Adipose tissue (tissue), 3 donors: Measurements from ENCODE around the gene DYRK3. TPM values are rescaled to one million over a fixed set of nuclear protein-coding genes. Genes with fewer than 3 reads are reported as not detected.

Source experiments
- H3K27ac ChIP-seq: one replicate; pipeline ENCODE4 v1.5.1; 2013; ENCODE audit warnings: low read depth, low read length
- WGBS, 3 donors: extraction: QIAGEN DNeasy Blood & Tissue Kit; methylation state at CpG; one replicate each; pipeline ENCODE4 v1.1.7; 2013; 5-methylcytosine and 5-hydroxymethylcytosine counted together
- polyA plus RNA-seq, 3 donors: library from polyadenylated mRNA; stranded (reverse); fragments of 200-250 nt; gene quantifications; one replicate each; pipeline ENCODE4 v1.2.3, GENCODE V29; 2013
- donor health status: healthy with polysubstance abuse.
- donor health status: Bipolar disorder and iron deficiency.
- donor health status: healthy.

The DYRK3 gene
- polyA plus RNA-seq, 3 donors = 2.2 to 12.3 (median 7.6) TPM

DNA sequence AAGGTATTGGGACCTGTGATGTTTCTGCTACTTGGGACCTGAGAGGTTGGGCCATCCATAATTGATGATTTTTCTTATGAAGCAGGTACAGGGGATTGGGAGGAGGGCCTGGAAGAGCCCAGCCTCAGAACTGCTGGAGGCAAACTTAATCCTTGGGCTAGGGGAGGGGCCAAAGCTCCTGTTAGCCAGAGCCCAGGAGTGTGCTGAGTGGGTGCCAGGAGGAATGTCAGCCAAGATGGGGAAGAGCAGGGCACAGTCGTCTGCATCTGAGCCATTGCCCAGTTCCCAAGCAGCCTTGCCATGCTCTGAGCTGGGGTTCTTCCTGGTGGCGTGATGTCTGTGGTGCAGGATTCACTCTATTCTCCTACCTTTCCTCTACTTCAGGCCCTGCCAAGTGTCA is 55.2 kb downstream of the DYRK3 start:
- 42 to 65% (median 53%) methylated on average over 2 of the region's 2 CpGs for WGBS, 3 donors
- H3K27ac ChIP-seq = no peak overlapping the region

DNA sequence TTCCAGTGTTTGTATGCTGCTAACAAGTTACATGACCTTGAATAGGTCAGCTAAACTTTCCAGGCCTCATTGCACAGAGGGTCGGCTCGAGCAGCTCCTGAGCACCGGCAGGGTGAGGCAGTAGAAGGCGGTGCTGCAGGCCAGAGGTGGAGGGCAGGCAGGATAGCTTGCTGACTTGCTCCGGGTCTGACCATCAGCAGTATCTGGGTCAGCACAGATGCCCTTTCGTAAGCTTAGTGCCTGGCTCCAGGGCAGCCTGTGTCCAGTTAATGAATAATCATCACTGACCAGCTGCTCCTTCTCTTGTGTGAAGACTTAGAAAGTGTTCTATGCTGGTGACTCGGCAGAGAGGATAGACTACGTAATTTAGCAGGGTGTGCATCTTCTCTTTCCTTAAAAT is 56.3 kb downstream of the DYRK3 start:
- 27 to 73% (median 62%) methylated on average over 8 of the region's 8 CpGs for WGBS, 3 donors

DNA sequence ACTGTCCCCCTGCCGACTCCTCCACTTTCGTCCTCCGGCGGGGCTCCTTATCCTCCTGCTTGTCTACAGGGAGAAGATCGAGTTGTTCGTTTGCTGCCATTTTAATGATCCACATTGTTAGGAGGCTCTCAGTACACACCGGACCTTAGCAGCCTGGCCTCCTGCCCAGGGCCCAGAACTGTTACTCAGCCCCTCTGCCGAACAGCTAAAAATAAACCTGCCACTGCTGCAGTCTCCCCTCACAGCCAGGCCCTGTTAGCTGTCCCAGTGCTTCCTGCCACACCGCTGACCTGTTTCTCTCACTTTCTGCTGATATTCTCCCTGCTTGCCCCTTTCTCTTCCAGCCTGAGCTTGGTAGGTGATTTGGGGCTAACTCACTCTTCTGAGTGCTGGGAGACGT is 57.7 kb downstream of the DYRK3 start:
- WGBS, 3 donors = 40 to 43% (median 40%) methylated on average over 10 of the region's 10 CpGs
- H3K27ac ChIP-seq = no peak overlapping the region

More for the DNA sequence above, 56.3 kb downstream of the DYRK3 start:
- H3K27ac ChIP-seq = no peak overlapping the region

DNA sequence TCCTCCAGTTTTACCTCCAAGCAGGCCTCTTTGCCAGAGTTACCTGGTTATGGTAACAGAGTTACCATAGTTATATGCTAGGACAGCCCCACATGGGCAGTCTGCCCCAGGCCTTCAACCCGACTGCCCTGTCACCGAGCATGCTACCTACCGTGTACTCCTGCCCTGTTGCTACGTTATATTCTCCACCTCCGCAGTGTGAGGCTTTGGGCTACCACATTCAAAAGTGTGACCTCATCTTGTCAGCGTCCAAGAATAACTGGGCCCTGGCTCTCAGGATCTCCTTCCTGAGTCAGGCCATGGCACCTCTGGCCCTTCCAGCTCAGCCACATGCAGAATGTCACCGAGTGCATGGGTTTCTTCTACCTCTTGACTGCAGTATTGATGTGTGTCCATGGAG is 58.3 kb downstream of the DYRK3 start:
- WGBS, 3 donors = 60 to 70% (median 67%) methylated on average over 7 of the region's 7 CpGs
- no peak overlapping the region for H3K27ac ChIP-seq

- H3K27ac ChIP-seq = no peak overlapping the region
- WGBS, 3 donors = 64 to 71% (median 66%) methylated on average over 11 of the region's 11 CpGs
These were observed 59.1 kb downstream of the DYRK3 start for GRCh38 chr1:206694171-206695124.

DNA sequence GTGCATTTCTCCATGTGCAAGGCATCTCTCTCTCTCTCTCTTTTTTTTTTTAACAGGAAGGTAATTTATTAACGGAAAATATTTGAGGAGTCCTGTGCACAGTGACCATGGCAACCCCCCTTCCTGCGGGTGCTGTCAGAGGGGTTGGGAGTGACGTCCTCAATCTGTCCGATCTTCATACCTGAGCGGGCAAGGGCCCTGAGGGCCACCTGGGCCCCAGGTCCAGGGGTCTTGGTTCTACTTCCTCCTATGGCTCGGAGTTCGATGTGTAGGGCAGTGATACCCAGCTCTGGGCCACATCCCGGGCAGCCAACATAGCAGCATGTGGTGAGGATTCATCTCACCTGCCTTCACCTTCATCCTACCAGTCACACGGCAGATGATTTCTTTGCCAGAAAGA is 60.4 kb downstream of the DYRK3 start:
- H3K27ac ChIP-seq = no peak overlapping the region
- 82 to 90% (median 83%) methylated on average over 9 of the region's 9 CpGs for WGBS, 3 donors

- WGBS, 3 donors = 48 to 67% (median 61%) methylated on average over 4 of the region's 4 CpGs
- no peak overlapping the region for H3K27ac ChIP-seq
These were observed 61.7 kb downstream of the DYRK3 start for GRCh38 chr1:206696812-206697585.

DNA sequence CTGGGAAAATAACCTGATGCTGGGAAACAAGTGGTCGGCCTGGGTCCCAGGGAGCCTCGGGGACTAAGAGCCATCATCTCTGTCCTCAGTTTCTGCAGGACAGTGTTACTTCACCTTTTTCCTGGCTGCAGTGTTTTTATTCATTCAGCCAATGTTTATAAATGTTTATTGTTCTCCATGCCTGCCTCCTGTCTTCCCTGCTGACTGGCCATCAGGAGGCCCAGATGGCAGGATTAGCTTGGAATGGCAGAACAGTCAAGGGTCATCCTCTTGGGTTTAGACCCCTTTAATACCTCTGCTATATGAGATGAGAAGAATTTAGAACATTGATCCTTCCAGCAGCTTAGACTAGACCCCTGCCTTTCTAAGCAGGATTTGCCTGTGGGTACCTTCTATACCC is 62.7 kb downstream of the DYRK3 start:
- 61 to 90% (median 79%) methylated on average over 2 of the region's 2 CpGs for WGBS, 3 donors
- no peak overlapping the region for H3K27ac ChIP-seq

Other genes starting within 250 kb of the DYRK3 start
- gene IKBKE, start 165.1 kb upstream of the DYRK3 start, polyA plus RNA-seq = 1 to 10 TPM; 2.0 to 2.8 (median 2.5) TPM
- gene RASSF5, start 128.0 kb upstream of the DYRK3 start, polyA plus RNA-seq = 1 to 10 TPM; 6.1 to 7.4 (median 6.9) TPM
- 10 to 100 TPM; 29.5 to 57.5 (median 42.1) TPM for gene EIF2D, start 23.1 kb upstream of the DYRK3 start, polyA plus RNA-seq
- gene MAPKAPK2, start 49.4 kb downstream of the DYRK3 start, polyA plus RNA-seq = 10 to 100 TPM; 24.3 to 69.4 (median 64.1) TPM
- gene IL19, start 135.2 kb downstream of the DYRK3 start, polyA plus RNA-seq = under 1 TPM in 2 of 3 donors, not detected in 1; 0.09 to 0.12 TPM
- gene IL10, start 137.0 kb downstream of the DYRK3 start, polyA plus RNA-seq = 10 to 100 TPM in 1 of 3 donors, 1 to 10 TPM in 1, under 1 TPM in 1; 0.77 to 15.1 (median 7.0) TPM
- 1 to 10 TPM in 1 of 3 donors, under 1 TPM in 1, not detected in 1; 0.67 to 1.7 TPM for gene IL20, start 230.1 kb downstream of the DYRK3 start, polyA plus RNA-seq